C4-2B (cell line): ENCODE results near the gene OLA1.

Source experiments
- CTCF ChIP-seq: fragments of 450-650 bp; conservative IDR thresholded peaks from 2 replicates; pipeline ENCODE4 v1.5.1; 2017; ENCODE audit warnings: mild to moderate bottlenecking
- ZFX ChIP-seq: fragments of 450-650 bp; IDR thresholded peaks from 2 replicates; pipeline ENCODE4 v1.6.1; 2017

DNA sequence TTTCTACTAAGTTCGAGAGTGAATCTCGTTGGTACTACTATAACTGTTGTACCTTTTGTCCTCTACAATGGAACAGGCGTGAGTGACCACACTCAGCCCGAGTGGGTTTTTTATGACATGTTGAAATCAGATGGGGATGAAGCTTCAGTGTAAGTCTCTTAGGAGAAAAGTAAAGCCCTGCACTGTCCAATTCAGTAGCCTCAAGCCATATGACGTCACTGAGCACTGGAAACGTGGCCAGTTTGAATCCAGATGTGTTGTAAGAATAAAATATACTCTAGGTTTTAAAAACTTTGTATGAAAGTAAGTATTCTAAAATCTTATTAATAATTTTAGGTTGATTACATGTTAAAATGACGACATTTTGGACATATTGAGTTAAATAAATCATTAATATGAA is 181.5 kb downstream of the OLA1 start:
- TF ChIP-seq CTCF (no peak), ZFX (no peak)
